Mucosa of rectum (tissue), 2 donors: ENCODE results near the gene HEPH.
"Not testable (repeated sequence)": the region's sequence is repeated elsewhere in the genome, so short reads cannot be mapped to it uniquely, and the experiment has no call there.

Experiments
- H3K27ac ChIP-seq, 2 donors: one replicate each; pipeline ENCODE4 v1.7.0; 2013; ENCODE audit warnings: inconsistent platforms in 2 of 2, low read depth in 2 of 2, low read length in 2 of 2
- H3K27me3 ChIP-seq, 2 donors: one replicate each; pipeline ENCODE4 v1.7.0; 2013; ENCODE audit warnings: low read length in 2 of 2; ENCODE audit not compliant: control insufficient read depth in 2 of 2, insufficient read depth in 2 of 2
- H3K36me3 ChIP-seq, 2 donors: one replicate each; pipeline ENCODE4 v1.7.0; 2013; ENCODE audit warnings: low read length in 2 of 2; ENCODE audit not compliant: control insufficient read depth in 2 of 2, insufficient read depth in 2 of 2
- H3K4me1 ChIP-seq, 2 donors: one replicate each; pipeline ENCODE4 v1.7.0; 2013; ENCODE audit warnings: low read length in 2 of 2, mild to moderate bottlenecking in 1 of 2; ENCODE audit not compliant: control insufficient read depth in 2 of 2, insufficient read depth in 2 of 2
- H3K4me3 ChIP-seq, 2 donors: one replicate each; pipeline ENCODE4 v1.7.0; 2013; ENCODE audit warnings: low read length in 2 of 2
- H3K9ac ChIP-seq, 2 donors: one replicate each; pipeline ENCODE4 v1.7.0; 2013; ENCODE audit warnings: low read length in 2 of 2, low read depth in 1 of 2, mild to moderate bottlenecking in 1 of 2
- H3K9me3 ChIP-seq, 2 donors: one replicate each; pipeline ENCODE4 v1.7.0; 2013; ENCODE audit warnings: low read length in 2 of 2; ENCODE audit not compliant: control insufficient read depth in 2 of 2
- donor health status: healthy.
- donor health status: Normal muscosa, but diverticular disease.

The HEPH gene

DNA sequence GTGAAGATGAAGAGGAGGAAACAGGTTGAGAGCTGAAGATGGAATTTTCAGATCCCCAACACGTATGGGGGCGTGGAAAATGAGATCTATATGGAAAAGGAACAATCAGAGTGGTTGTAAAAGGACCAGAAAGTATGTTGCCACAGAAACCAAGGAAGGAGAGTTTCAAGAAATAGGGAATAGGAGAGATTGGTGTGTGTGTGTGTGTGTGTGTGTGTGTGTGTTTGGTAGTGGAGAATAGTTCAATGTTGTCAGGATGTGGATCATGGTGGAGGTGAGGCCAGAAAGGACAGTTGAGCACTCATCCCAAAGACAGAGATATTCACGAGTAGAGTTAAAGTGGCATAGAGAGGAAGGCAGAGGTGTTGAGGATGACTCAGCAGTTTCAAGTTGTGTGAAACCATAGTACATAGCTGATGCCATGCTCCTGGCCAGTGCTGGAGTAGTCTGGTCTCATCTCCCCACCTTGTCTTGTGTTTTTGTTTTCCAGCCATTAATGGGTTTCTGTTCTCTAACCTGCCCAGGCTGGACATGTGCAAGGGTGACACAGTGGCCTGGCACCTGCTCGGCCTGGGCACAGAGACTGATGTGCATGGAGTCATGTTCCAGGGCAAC is 36.1 kb downstream of the HEPH start:
- peak overlapping the region; percentile 53 to 61 for H3K27ac ChIP-seq
- no peaks in the 10 kb centered on the region for H3K9me3 ChIP-seq
- no peaks in the 10 kb centered on the region for H3K27me3 ChIP-seq
- no peak overlapping the region for H3K4me3 ChIP-seq
- no peak overlapping the region for H3K9ac ChIP-seq
- H3K4me1 ChIP-seq = peaks cover 9 to 33% of the 10 kb centered on the region in 2 donors
- H3K36me3 ChIP-seq = peaks cover 19 to 28% of the 10 kb centered on the region in 2 donors

DNA sequence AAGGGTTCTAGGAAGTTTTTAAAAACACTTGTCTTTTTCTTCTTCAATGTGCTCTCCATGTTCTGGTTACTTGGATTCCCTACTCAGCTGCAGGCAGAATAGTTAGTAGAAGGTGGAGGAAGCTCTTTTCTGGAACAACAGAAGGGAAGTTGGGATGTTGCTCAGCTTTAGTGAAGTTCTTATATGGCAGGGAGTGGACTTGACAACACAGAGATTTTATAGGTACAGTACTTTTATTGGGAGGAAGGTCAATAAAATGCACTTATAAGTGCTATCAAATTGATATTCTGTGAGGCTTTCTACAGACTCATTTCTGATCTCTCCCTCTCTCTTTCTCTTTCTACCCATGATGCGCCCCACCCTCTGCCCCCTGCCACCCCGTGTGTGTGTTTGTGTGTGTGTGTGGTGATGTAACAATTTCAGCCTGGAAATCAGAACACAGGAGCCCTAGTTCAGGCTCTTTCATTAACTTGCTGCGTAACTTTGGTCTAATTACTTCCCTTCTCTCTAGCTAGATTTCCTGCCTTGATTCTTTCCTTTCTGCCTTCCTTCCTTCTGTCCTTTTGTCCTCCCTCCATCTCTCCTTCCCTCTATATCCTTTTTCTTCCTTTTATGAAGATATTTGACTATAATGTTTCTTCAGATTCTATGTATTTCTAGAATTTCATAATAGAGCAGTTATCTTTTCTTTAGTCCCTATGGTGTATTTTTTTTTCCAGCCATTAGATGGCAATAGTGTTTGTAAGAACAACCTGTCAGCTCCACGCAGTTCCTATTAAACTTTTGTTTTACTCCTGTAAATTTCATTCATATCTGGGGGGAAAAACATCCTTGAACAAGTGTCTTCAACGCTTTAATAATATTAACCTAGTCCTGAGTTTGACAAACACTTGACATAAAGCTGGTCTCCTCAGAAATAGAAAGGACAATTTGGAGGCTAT is 37.1 kb downstream of the HEPH start:
- Histone ChIP-seq H3K4me1 (peaks cover 9 to 33% of the 10 kb centered on the region in 2 donors), H3K27ac (peak overlapping the region; percentile 53 to 61), H3K4me3 (peak overlapping the region; percentile 10 to 13), H3K9ac (peak overlapping the region in 1 of 2 donors; percentile 42), H3K9me3 (no peaks in the 10 kb centered on the region), H3K36me3 (peaks cover 17 to 29% of the 10 kb centered on the region in 2 donors), H3K27me3 (no peaks in the 10 kb centered on the region)

- Histone ChIP-seq H3K4me3 (no peak overlapping the region), H3K27ac (no peak overlapping the region), H3K9ac (no peak overlapping the region), H3K4me1 (peaks cover 9 to 33% of the 10 kb centered on the region in 2 donors), H3K27me3 (no peaks in the 10 kb centered on the region), H3K36me3 (peaks cover 12 to 36% of the 10 kb centered on the region in 2 donors), H3K9me3 (no peaks in the 10 kb centered on the region)
These were observed 39.1 kb downstream of the HEPH start for GRCh38 chrX:66203114-66203513.

DNA sequence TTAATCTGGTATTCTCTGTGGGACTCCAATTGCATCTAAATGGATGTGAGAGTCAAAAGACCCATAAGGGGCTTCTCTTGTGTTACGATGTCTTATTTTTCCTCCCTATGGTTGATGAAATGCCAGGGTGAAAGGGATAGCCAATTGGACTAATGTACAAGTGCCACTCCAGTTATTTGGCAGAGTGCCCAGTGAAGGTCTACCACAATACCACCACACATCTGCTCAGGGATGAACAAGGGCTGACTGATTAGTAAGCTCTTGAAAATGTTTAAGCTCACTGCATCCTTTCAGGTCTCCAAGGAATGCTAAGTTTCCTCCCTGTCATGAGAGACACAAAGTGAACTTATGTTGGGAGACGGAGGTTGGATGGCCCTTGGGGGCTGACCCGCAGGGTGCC is 57.8 kb downstream of the HEPH start:
- no peak overlapping the region for H3K27ac ChIP-seq
- H3K4me1 ChIP-seq = no peaks in the 10 kb centered on the region
- H3K9ac ChIP-seq = no peak overlapping the region
- no peak overlapping the region for H3K4me3 ChIP-seq
- peaks cover 0 to 3% of the 10 kb centered on the region in 2 donors for H3K36me3 ChIP-seq
- peaks cover 0 to 4% of the 10 kb centered on the region in 2 donors for H3K9me3 ChIP-seq
- no peaks in the 10 kb centered on the region for H3K27me3 ChIP-seq

- no peaks in the 10 kb centered on the region for H3K4me1 ChIP-seq
- H3K27ac ChIP-seq = no peak overlapping the region
- H3K36me3 ChIP-seq = no peaks in the 10 kb centered on the region
- no peak overlapping the region for H3K9ac ChIP-seq
- H3K9me3 ChIP-seq = peaks cover 0 to 2% of the 10 kb centered on the region in 2 donors
- no peak overlapping the region for H3K4me3 ChIP-seq
- H3K27me3 ChIP-seq = no peaks in the 10 kb centered on the region
These were observed 68.2 kb downstream of the HEPH start for GRCh38 chrX:66232296-66232695.

DNA sequence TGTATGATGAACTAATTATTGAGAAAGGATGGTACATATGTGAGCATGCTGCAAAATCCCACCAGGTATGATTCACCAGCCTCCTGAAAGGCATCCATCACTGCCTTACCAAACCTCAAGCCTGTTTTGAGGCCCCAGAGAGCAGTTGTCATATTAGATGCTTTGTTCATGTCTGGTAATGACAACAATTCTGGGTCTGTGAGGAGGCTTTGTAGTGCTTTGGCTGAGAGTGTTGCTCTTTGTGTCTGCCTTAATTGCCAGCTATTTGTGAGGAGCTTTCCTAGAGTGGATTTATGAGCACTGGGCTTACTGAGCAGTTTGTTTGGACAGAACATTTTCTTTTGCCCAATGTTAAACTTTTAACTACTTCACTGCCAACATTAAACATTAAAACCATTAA is 69.2 kb downstream of the HEPH start:
- Histone ChIP-seq H3K27me3 (no peaks in the 10 kb centered on the region), H3K9ac (no peak overlapping the region), H3K36me3 (no peaks in the 10 kb centered on the region), H3K9me3 (no peaks in the 10 kb centered on the region), H3K4me3 (no peak overlapping the region), H3K4me1 (no peaks in the 10 kb centered on the region), H3K27ac (no peak overlapping the region)

DNA sequence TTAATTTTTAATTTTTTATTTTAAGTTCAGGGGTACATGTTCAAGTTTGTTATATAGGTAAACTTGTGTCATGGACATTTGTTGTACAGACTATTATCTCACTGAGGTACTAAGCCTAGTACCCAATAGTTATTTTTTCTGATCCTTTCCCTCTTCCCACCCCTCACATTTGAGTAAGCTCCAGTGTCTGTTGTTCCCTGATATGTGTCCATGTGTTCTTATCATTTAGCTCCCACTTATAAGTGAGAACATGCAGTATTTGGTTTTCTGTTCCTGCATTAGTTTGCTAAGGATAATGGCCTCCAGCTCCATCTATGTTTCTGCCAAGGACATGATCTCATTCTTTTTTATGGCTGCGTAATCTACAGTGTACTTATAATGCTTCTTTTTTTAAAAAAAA is 69.9 kb downstream of the HEPH start:
- H3K36me3 ChIP-seq, H3K27ac ChIP-seq, H3K9me3 ChIP-seq, H3K4me3 ChIP-seq, H3K27me3 ChIP-seq, H3K9ac ChIP-seq, H3K4me1 ChIP-seq: not testable (repeated sequence)

DNA sequence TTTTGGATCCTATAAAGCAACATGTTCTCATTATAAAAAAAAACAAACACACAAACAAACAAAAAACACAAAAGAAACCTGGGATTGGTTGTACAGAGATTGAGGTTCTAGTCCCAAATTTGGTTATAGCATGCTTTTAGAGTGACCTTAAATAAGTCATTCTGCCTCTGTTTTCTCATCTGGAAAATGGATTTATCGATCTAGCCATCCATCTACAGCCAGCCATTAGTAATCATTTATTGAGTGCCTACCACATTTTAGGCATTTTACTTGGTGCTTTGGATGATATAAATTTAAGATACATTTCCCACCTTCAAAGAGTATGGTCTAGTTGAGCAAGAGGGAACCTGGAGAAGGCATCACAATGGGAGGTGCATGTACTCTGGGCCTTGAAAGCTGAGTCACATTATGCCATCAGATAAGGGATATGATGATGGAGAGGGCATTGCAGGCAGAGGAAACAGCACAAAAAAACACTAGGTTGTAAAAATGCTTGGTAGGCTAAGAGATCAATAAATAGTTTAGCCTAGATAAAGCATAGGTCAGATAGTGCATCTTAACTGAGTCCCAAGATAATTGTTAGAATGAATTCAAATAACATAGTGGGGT is 91.4 kb downstream of the HEPH start:
- Histone ChIP-seq H3K4me1 (no peaks in the 10 kb centered on the region), H3K4me3 (no peak overlapping the region), H3K27me3 (no peaks in the 10 kb centered on the region), H3K9me3 (peaks cover 0 to 2% of the 10 kb centered on the region in 2 donors), H3K9ac (no peak overlapping the region), H3K27ac (no peak overlapping the region), H3K36me3 (peaks cover 13 to 24% of the 10 kb centered on the region in 2 donors)

GRCh38 chrX:66262807-66263206 is 98.8 kb downstream of the HEPH start:
- H3K36me3 ChIP-seq = peaks cover 29 to 48% of the 10 kb centered on the region in 2 donors
- no peak overlapping the region for H3K9ac ChIP-seq
- H3K4me1 ChIP-seq = no peaks in the 10 kb centered on the region
- no peak overlapping the region for H3K4me3 ChIP-seq
- no peaks in the 10 kb centered on the region for H3K9me3 ChIP-seq
- H3K27ac ChIP-seq = no peak overlapping the region
- peaks cover 0 to 3% of the 10 kb centered on the region in 2 donors for H3K27me3 ChIP-seq
